Choroid plexus epithelial cell (primary cell): ENCODE measurements around the gene ZNF75A.

ENCODE experiments used
- DNase-seq: peaks from one replicate; pipeline ENCODE4 v3.0.0-alpha.2; 2010; ENCODE audit warnings: low read depth
- H3K4me3 ChIP-seq: 2 replicates; pipeline ENCODE4 v1.5.1; 2011; ENCODE audit warnings: low read depth, mild to moderate bottlenecking, control low read depth, low read length, moderate library complexity
- CTCF ChIP-seq: conservative IDR thresholded peaks from 2 replicates; pipeline ENCODE4 v1.5.1; 2011; ENCODE audit warnings: low read depth, mild to moderate bottlenecking, control low read depth, inconsistent platforms, low read length, moderate library complexity

ZNF75A gene

DNA sequence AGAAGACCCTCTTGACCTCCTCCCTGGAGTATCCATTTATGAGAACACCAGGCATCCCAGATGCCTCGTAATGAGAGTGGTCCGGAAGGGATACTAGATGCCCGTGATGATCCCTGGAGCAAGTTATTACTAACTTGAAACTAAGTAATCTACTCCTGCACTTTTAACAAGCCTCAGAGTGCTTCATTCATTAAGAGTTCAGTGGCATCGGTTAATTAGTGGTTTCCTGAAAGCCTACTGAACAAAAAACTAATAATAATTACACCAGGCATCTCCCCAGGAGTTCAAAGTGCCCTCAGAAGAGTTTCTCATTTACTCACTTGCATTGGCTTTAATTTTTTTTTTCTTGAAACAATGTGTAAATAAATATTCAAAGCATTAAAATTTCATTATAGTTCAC is 22.2 kb downstream of the ZNF75A start:
- no peak for DNase-seq
- H3K4me3 ChIP-seq, result no peak overlapping the region
- no peak for TF ChIP-seq CTCF

DNA sequence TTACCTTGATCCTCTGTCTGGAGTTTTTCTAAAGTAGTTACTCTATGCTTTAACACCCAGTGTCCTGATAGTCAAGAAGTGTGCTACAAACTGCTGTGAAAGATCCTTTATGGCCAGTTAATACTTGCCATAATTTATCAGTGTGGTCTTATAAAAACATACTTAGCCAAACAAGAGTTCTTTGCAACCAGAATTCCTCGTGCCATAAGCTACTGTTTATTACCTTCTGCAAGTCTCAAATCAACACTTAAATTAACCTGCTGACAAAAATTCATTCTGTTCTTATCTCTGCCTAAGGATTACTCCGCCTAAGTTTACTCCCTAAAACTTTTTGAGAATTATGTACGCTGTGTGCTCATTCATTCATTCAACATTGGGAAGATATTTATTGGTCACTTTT is 22.8 kb downstream of the ZNF75A start:
- no peak for DNase-seq
- no peak overlapping the region for H3K4me3 ChIP-seq
- no peak for TF ChIP-seq CTCF

- no peak overlapping the region for H3K4me3 ChIP-seq
- no peak for TF ChIP-seq CTCF
- no peak for DNase-seq
Measured at GRCh38 chr16:3328643-3329042, 23.3 kb downstream of the ZNF75A start.

- no peak for DNase-seq
- no peak for TF ChIP-seq CTCF
- no peak overlapping the region for H3K4me3 ChIP-seq
Measured at GRCh38 chr16:3346041-3346440, 40.7 kb downstream of the ZNF75A start.

GRCh38 chr16:3347586-3347985 is 42.3 kb downstream of the ZNF75A start:
- no peak overlapping the region for H3K4me3 ChIP-seq
- DNase-seq, result no peak
- TF ChIP-seq CTCF, result no peak

- TF ChIP-seq CTCF, result no peak
Measured at GRCh38 chr16:3348547-3349167, 43.4 kb downstream of the ZNF75A start.

DNA sequence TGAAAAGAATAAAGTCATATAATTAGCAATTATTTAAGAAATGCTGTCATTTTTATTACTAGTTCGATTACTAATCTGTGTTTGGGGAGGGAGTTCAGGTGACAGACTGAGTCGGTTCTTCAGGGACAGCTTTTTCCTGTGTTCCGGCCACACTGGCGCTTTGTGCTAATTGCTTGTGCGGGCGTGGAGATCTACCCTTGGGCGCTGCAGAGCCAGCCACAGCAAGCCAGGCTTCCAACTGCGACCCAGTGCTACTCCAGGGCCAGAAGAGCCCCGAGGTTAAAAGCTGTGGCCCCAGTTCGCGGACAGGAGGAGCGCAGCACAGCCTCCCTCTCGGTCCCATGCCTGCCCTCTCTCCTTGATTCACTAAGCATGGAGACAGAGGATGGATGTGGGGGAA is 43.9 kb downstream of the ZNF75A start:
- no peak overlapping the region for H3K4me3 ChIP-seq
- no peak for DNase-seq
- no peak for TF ChIP-seq CTCF

More at GRCh38 chr16:3348547-3349167, 43.4 kb downstream of the ZNF75A start:
- H3K4me3 ChIP-seq, result no peak overlapping the region
- DNase-seq, result no peak
